Fibroblast of skin of left quadriceps (primary cell): ENCODE results near the gene DDX31.
"Not testable (repeated sequence)": the region's sequence is repeated elsewhere in the genome, so short reads cannot be mapped to it uniquely, and the experiment has no call there.

Source experiments
- DNase-seq, 2 experiments: peaks; one replicate each; pipeline ENCODE4 v3.0.0-alpha.2; 2013; ENCODE audit warnings: low read depth in 2 of 2

The DDX31 gene

DNA sequence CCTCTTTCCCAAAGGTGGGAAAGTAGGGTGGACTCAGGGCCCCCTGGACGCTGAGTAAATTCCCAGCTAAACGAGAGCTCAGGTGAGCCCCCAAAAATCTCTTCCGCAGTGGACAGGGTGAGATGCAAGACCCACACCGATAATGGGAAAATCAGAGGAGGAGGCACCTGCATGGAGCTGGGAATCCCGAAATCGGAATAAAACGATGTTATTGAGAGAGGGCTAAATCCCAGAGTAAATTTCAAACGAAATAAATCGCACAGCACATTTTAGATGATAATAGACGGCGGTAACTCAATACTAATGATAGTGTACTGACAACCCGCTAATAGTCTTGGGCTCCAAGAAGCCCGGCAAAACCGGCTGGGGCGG is 90.4 kb downstream of the DDX31 start:
- no peak for DNase-seq

DNA sequence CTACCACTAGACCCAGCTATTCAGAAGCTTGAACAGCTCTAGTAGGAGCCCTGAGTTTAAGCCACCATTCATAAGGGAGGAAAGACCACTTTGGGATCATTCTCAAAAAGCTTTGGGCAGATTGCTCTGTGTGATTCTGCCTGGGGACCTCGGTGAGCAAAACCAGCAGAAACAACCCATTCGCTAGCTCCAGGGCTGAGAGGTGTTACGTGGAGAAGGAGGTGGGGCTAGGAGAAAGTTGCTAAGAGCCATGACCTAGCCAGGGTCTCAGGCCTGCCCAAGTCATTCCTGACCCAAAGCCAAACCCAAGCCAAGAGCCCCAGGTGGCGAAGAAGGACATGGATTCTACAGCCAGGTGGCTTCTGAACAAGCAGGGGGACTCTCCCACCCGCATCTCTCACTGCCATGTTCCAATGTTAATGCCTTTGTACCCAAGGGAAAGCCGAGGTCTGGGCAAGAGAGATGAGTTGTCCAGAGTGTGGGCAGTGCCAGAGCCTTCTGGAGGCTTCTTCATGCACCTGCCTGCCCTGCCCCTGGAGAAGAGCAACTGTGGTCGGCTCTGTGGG is 91.3 kb downstream of the DDX31 start:
- no peak for DNase-seq

DNA sequence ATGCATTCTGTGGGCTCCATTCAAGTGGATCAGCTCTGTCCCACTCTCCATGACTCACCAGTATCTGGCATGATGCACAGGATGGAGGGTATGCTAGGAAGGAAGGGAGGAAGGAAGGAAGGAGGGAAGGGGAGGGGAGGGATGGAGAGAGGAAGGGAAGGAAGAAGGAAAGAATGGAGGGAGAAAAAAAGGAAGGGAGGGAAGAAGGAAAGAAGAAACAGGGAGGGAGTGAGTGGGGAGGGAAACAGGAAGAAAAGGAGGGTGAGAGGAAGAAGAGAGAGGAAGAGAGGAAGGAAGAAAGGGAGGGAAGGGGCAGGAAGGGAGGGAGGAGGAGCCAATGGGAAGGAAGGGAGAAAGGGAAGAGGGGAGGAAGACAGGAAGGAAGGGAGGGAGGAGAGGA is 92.7 kb downstream of the DDX31 start:
- no peak for DNase-seq

DNA sequence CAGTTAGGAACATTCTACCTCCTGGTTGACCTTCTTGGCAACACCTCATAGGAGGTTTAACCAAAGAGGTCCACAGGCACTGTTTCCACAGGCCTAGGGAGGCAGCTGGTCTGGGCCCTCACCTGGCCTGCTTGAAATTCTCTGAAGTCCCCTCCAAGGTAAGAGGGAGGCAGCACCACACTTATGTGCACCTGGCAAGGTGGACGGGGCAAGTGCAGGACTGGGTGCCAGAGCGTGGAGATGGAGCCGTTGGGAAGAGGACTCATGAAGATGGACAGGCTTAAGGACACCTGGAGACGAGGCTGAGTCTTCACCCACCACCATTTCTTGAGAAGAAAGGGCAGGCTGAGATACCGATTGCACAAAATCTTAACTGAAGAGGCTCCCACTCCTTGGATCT is 94.0 kb downstream of the DDX31 start:
- DNase-seq: no peak

DNA sequence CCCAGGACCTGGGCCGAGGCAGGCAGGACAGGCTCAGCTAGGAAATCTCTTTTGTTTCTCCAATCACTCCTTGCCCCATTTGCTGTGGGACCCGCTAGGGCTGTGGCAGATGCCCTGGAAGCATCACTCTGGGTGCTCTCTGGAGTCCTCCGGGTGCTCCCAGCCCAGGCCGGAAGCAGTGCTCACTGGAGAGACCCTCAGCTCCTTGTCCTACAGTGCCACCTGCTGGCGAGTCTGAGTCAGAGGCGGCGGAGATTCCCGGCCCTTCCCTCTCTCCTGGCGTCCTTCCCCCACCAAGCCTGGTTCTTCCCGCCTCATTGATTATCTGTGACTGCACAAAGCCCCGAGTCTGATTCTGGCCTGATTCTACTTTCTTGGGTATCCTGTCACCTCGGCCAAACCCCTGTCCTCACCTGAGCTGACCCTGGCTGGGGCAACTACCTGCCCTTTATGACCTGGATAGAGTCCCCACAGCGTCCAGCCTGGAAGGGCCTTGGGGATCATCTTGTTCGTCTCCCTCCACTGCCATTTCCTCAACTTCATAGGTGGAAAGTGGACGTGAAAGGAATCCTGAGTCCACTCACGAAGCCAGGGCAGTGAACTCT is 94.7 kb downstream of the DDX31 start:
- DNase-seq: peak; percentile 34 to 39

DNA sequence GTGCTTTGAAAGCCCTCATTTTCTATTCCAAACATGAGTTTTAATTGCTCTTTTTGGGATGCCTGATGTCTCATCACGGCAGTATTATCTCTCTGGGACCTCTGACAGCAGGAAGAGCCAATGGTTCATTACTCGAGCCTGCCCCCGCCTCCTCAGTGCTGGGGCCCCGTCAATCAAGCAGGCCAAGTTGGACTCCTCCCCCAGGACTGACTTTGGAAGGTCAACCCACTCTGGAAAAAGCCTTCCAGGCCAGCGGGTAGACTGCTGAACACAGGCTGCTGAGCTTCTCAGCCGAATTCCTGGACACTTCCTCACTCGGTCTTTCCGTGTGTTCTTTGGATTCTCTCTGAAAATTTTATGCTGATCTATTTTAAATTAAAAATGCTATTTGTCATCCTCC is 96.9 kb downstream of the DDX31 start:
- DNase-seq: no peak

DNA sequence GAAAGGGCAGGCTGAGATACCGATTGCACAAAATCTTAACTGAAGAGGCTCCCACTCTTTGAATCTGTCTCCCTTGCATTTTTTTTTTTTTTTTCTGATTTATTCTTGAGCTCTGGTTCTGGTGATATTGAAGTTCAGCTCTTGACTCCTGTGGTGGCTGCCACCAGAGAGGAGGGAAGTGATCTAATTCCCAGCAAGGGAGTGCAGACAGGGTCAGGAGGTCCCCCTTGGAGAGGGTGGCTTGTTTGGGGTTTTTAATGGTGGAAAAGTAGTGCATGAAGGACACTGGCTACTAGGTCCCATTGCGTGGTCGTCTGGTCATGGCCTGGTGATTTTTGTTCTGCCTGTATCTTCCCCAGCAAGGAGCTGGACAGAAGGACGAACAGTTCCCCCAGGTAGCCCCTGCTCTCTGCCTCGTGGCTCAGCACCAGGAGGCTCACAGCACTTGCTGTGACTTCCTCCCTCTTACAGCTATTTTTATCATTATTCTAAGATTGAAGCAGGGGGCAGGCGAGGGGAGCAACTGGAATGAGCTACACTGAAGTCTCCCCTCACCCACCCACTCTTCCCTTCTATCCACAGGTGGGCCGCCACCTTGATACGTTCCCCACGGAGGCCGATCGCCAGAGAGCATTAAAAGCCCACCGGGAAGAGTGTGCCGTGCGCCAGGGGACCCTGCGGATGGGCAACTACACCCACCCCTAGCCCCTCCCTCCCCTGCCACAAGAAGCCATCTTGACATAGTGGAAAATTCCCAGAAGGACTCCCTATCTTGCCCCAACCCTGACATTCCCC is 97.8 kb downstream of the DDX31 start:
- no peak for DNase-seq

DNA sequence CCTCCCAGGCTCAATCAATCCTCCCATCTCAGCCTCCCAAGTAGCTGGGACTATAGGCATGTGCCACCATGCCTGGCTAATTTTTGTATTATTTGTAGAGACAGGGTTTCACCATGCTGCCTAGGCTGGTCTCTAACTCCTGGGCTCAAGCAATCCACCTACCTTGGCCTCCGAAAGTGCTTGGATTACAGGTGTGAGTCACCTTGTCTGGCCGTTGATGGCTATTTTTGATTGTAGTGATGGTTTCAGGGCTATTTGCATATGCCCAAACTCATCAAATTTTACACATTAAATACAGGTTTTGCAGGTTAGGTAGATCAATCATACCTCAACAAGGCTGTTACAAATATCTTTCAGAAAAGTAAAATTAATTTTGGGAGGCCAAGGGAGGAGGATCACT is 101.0 kb downstream of the DDX31 start:
- not testable (repeated sequence) for DNase-seq

DNA sequence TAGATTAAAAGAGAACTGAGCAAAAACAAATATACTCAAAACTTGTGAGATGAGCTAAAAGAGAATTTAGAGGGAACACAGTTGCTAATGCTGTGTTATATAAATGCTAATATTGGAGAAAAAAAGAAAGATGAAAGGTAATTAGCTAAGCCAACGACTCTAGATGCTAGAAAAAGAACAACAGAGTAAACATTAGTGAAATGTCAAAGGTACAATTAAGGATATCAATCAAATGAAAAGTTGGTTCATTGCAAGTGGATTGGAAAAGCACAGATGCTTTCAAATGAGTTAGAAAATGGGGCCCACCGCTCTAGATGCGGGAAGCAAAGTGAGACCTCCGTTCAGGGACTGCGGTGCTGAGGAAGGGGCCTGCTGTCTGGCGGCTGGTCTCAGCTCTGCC is 105.3 kb downstream of the DDX31 start:
- DNase-seq: no peak

DNA sequence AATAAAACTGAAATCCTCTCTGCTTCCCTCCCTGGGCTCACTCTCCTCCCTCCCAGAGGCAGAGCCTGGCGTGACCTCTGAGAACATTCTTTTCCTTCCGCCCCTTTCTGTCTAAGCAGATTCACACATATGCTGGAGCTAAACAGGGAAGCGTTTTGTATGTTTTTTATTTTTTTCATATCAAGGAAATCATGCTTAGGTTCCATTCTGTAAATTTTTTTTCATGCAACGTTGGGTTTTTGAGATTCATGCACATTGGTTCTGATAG is 107.5 kb downstream of the DDX31 start:
- DNase-seq: no peak

DNA sequence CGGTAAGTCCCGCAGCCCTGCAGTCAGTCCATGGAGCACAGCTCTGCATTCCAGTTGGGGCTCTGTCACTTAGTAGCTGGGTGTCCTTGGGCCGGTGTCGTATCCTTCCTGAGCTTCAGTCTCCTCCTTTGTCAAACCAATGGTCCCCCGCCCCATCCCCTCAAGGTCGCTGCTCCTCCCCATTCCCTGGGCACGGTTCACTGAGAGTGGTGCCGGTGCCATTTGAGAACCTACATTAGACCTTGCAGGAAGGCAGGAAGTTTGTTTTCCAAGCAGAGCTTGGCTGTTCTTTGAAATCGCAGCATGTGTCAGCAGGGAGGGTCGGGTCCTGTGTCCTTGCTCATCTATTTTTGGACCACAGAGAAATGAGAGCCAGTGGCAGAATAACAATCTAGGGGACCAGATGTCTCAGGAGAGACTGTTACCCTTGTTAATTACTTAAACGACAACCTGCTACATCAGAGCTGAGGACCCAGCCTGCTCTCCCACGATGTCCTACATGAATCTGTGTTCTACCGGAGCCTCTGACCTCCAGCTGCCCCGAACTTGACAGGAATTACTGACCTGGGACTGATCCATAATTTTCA is 109.1 kb downstream of the DDX31 start:
- DNase-seq: no peak

DNA sequence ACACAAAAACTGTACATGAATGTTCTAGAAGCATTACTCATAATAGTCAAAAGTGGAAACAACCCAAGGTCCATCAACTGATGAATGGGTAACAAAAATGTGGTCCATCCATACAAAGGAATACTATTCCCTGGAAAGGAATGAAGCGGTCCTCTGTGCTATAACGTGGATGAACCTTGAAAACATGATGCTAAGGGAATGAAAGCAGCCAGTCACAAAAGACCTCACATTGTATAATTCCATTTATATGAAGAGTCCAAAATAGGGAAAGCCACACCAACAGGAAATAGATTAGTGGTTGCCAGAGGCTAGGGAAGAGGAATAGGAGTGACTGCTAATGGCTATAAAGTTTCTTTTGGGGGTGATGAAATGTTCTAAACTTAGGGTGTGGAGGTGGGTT is 110.1 kb downstream of the DDX31 start:
- DNase-seq: no peak

DNA sequence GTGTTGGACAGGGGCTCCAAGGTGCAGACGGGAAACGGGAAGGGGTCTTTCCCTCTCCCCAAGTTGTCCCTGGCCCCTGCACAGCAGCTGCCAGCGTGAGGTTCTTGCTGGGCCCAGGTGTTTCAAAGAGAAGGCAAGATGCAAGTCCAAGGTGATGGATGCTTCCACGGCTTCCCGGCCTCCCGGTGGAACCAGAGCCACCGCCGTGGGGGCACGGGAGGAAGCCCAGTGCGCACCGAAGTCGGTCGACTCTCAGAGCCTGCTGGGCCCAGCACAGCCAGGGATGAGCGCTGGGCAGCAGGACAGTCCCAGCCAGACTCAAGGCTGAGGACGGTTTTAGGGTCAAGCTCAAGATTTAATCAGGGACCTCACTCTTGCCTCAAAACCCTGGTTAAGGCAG is 112.6 kb downstream of the DDX31 start:
- DNase-seq: no peak

DNA sequence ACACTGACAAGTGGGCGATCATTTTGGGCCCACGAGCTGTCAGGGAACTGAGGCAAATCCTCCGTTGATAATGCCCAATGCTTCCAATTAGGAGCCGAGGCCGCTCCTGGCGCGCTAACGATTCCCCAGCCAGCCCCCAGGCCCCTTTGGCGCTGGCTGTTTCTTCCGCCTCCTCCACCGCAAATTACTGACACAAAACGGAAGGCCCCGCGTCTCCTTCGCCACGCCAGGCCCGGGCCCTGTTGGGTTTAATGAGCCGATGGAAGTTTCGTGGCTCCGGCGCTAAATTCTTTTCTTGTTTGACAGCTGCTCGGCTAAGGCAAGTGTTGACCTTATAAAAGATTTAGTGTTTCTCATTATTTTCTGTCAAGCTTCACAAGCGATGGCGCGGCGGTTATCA is 113.1 kb downstream of the DDX31 start:
- DNase-seq: no peak

DNA sequence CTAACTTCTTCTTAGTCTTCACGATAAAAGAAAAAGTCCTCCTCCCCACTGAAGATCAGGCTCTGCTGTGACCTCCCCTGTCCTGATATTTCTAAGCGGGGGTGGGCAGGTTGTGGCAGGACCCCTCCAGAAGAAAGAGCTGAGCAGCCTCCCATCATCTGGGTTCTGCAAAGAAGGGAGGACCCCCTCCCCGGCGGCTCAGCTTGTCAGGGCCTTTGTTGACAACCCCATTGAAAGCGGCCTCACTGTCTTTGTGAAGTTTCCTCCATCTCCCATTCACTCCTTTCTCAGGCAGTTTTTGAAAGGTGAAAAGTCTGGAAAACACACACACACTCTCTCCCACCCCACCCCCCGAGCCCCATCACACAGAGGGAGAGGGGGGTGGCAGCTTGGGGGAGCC is 113.5 kb downstream of the DDX31 start:
- DNase-seq: no peak

DNA sequence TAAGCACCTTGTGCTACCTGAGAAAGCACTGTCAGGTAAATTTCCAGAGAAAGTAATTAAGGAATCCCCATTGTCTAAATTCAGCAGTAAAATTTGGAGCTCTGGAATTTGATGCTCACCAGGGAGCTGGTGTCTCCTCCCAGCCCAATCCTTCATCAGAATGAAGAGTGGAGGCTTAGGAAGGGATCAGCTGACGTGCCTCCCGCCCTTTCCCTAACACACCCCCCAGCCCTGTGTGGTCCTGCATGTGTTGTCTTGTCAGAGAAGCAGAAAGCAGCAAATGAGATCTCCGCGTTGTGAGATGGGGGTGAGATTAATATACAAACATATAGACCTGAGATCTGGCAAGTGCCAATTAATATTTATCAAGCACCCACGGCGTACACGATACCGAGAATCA is 114.3 kb downstream of the DDX31 start:
- no peak for DNase-seq

DNA sequence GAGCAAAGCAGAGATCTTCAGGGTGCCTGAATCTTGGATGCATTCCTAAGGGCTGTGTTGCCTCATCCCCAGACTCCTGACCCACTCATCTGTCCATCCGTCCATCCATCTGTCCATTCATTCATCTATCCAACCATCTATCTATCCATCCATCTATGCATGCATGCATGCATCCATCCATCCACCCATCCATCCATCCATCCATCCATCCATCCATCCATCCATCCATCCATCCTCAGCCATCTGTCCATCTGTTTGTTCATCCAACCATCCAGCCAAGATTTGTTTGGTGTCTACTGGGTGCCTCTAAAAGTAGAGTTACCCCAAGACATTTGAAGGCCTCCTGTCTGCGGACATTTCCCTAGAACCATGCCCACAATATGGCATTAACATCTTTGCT is 115.0 kb downstream of the DDX31 start:
- no peak for DNase-seq

DNA sequence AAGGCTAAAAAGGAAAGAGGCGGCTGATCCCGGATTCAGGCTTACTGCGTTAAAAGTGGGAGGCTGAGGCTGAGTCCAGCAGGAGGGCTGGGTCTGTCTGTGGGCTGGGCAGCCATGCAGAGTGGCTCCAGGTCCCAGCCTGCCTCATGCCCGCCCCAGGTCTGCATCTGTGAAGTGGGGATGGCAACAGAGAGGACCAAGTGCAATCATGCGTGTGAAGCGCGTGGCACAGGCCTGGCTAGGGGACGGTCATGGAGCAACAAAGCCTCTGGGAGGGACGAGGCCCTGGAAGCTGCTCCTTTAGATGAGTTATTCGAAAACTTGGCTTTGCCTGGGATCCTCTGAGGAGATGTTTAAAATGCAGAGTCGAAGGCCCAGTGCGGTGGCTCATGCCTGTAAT is 117.7 kb downstream of the DDX31 start:
- DNase-seq: no peak

DNA sequence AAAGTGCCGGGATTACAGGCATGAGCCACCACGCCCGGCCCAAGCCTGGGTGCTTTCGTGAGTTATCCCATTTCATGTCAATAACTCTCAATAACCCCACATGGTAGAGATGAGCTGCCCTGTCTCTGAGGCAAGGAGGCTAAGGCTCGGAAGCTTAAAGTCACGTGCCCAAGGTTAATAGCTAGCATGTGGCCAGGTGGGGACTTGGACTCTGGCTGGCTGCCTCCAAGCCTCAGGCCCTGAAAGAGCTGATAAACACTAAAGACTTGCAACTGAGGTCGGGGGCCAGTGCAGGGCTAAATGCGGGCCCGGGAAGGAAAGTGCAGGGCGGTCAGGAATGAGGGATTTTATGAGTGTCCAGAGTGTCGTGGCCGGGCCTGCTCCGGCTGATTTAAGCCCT is 118.2 kb downstream of the DDX31 start:
- no peak for DNase-seq

DNA sequence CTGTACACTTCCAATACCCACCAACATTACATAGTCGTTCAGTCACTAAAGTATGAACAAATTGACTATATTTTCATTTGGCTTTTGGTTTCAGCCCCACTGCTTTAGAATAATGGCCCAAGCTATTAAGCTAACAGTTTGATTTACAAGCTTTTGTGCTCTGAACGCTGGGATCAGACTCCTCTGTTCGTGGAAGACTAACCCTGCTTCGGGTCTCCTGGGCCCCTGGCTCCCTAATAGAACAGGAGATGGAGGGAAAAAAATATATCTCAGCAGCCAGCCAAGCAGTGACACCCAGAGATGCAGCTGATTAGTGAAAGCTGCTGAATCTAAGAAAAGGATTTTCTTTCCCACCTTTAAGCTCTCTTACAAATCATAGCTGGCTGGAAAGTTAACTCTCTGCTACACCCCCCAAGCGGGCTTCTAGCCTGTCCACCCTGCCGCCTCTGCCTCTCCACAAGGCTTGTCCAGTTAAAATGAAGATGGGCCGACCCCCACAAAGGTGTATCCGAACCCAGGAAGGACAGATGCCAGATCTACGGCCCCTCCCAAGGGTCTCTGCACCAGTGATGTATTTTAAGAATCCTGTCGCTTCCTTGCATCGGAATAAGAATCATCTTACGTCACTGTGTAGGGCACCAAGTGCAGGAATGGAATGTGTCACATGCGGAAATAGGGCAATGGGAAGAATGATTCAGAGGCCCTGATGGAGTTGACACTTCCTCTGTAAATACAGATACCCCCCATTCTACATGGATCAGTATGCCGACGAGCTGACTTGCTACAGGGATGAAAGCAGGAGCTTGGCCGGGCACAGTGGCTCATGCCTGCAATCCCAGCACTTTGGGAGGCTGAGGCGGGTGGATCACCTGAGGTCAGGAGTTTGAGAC is 120.8 kb downstream of the DDX31 start:
- no peak for DNase-seq

DNA sequence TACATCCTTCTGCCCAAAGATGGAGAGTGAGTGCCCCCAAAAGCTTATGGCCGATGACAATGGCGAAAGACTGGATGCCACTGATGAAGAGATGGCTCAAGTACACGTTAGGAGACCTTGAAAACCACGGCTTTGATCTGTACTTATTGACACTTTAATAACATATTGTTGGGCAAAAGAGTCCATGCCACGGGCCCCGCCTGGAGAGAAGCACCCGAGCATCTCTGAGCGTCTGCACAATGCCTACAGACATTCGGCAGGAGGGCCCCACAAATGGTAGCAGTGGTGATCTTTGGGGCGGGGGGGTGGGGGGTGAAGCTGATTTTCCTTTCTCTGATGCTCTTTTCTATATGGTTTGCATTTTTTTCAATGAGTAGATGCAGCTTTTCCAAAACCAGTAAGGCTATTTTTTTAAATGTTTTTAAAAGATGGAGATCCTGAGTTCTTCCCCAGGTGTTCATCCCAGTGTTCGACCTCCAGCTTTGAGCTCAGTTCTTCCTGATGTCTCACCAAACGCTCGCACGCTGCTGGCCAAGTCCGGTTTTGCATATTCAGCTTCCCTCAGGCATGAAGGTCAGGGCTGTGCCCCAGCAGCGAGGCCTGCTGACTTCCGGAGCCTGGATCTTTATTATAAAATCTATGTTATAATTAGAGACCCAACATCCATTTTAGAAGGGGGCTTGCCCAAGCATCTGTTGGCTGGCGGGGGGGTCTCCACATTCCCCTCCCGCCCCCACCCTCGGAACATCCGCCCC is 121.6 kb downstream of the DDX31 start:
- DNase-seq: no peak

DNA sequence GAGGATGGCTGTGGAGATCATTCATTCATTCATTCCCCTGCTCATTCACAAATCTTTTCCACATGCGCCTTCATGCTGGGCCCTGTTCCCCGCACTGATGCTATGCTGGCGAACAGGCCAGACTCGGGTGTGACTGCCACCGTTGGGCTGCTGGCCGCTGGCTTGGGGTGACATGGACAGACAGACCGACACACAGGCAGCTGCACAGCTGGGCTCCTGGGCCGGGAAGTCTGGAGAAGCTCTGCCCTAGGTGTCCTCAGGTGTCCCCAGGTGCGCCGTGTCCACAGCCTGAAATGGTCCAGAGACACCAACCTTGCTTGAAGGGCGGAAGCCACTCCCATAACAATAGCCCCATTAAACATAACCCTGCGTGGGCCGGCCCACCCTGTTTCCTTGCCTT is 122.3 kb downstream of the DDX31 start:
- DNase-seq: no peak
